Measurements from ENCODE around the gene ATP8A2.

GRCh38 chr13:26038931-26039475, 667.2 kb downstream of the ATP8A2 start:
- TF ChIP-seq, protein P1, sequence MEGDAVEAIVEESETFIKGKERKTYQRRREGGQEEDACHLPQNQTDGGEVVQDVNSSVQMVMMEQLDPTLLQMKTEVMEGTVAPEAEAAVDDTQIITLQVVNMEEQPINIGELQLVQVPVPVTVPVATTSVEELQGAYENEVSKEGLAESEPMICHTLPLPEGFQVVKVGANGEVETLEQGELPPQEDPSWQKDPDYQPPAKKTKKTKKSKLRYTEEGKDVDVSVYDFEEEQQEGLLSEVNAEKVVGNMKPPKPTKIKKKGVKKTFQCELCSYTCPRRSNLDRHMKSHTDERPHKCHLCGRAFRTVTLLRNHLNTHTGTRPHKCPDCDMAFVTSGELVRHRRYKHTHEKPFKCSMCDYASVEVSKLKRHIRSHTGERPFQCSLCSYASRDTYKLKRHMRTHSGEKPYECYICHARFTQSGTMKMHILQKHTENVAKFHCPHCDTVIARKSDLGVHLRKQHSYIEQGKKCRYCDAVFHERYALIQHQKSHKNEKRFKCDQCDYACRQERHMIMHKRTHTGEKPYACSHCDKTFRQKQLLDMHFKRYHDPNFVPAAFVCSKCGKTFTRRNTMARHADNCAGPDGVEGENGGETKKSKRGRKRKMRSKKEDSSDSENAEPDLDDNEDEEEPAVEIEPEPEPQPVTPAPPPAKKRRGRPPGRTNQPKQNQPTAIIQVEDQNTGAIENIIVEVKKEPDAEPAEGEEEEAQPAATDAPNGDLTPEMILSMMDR (conservative IDR thresholded peaks at IDR 0.05; ENCODE audit: low read length): no peak
- TF ChIP-seq EZH2phosphoT487 (IDR thresholded peaks at IDR 0.05; ENCODE audit: borderline replicate concordance, low read depth, low read length): no peak

All from OCI-LY7 (cell line).